GM18502 (cell line): Measurements from ENCODE around the gene SKIC3.

ENCODE experiments used
- ATAC-seq: cut with Tn5 transposase; IDR thresholded peaks from one replicate; pipeline ENCODE4 v1.9.1; 2021; ENCODE audit warnings: mild to moderate bottlenecking; ENCODE audit not compliant: unreplicated experiment, poor library complexity

The SKIC3 gene

DNA sequence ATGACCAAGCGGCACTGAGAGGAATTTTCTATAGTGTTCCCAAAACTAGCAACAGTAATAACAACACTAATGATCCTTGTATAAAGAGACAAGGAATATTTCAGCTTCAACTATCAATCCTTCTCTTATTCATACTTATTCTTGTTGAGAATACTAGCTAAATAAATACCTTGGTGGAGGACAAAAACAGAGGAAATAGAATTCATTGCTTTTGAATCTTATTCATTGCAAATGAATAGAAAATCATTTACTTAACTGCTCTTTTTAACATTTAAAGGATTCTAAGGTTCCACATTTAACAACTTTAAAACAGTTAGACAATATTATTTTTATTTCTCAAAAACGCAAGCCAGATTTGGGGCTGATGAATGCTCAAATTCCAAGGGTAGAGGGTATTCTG, 22.4 kb downstream of the SKIC3 start:
- no peak for ATAC-seq

DNA sequence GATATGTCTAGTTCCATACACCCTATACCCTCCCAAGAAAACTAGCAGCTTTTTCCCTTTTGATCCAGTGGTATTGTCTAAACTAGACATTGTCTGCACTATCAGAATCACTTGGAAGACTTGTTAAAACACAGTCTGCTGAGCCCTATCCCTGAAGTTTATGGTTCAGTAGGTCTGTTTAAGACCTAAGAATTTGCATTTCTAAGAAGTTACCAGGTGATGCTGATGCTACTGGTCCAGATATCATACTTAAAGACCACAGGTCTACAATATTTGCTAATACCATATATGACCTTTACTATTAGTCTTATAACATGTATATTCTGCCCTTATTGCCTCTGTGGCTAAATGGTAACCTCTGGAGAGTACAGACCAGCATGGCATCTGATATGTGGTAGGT, 23.3 kb downstream of the SKIC3 start:
- no peak for ATAC-seq

DNA sequence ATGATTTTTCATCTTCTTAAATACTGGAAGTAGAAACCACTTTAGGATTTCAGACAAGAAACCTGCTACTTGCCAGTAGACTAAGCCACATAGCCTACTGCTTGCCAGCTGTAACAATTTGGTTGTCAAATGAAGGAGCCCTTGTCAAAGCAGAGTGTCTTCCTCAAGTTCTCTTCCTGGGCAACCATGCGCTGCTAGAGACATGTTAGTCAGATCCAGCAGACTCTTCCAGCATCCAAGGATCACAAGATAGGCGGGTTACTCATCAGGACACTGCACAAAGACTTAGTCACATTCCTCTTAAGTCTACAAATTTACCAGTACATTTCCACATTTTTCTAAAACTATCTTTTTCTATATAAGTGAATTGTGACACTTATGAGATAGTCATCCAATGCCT, 24.4 kb downstream of the SKIC3 start:
- ATAC-seq: no peak

DNA sequence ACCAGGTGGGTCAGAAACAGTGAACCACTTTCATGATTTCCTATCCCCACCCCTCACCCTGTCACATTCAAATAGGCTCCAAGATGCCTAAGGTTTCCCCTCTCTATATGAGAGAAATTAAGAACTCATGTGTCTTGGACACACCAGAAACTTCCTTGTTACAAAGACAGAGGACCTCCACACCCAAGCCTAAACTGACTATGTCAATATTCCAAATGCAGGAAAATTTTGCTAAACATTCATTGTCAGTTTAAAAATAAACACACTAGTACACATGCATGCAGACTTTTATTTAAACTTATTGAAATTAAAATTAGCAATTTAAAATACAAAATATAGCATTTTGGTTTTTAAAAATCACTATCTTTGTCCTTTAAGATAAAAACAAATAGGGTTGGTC, 26.2 kb downstream of the SKIC3 start:
- ATAC-seq: no peak

DNA sequence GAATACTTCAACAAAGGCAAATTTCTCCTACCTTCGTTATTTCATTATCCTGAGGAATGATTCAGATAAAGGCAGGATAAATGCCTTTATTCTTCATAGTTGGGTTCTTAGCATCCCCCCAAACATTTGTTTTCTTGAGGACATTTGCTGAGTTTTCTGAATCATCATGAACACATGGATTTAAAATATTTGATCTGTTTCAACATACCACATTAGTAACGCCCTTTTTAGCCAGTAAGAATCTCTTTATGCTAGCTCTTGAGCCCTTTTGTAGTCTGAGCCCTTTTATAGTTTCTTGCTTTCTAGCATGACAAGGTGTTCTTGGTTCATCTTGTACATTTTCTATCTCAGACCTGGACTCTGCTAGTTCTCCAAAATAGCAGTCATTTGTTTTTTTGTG, 27.9 kb downstream of the SKIC3 start:
- no peak for ATAC-seq

DNA sequence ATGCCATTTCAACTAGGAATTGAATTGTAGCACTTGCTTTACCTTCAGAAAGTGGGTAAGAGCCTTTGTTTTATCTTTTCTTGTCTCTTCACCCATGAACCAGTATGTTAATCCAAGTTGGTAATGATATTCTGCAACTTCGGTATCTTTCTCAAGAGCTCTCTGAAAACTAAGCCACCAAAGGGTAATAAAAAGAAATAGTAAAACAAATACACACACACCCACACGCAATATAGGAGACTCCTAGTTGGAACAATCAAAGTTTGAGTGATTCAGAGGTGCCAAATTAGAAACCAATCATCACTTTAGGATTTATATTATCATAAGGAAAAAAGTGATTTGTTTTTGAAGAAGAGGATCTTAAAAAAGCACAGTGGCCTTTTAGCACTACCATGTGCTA, 30.4 kb downstream of the SKIC3 start:
- ATAC-seq: no peak

DNA sequence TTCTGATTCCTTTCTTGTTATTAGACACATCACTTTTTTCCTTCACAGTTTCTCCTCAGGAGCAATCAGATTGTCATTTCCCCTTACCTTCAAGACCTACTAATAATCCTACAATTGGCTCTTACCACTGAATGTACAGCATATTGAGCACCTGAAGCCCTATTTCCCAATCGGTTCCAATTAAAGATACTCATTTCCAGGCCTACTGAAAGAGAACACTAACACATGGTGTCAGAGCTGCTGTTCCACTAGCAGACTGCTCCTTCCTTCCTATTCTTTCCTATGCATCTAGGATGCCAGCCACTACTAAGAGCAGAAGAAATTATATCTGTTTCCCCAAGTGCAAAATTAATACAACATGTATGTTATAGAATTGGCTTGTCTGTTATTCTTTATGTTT, 34.6 kb downstream of the SKIC3 start:
- ATAC-seq: no peak

DNA sequence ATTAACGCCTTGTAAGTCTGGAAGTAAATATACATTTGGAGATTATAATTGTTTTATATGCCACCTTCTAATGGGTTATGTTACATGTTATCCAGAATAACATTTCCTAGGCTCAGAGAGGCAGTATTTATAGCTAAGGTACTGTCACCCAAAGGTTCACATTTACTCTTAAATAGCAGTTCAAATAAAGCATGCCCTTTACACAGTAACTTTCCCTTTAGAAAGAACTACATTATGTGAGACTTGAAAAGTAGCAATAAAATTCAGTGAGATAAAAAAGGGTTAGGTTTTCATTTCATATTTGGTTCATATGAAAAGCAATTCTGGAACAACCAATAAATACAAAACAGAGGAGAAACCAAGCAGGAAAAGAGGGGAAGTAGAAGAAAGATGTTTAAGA, 35.1 kb downstream of the SKIC3 start:
- ATAC-seq: no peak

DNA sequence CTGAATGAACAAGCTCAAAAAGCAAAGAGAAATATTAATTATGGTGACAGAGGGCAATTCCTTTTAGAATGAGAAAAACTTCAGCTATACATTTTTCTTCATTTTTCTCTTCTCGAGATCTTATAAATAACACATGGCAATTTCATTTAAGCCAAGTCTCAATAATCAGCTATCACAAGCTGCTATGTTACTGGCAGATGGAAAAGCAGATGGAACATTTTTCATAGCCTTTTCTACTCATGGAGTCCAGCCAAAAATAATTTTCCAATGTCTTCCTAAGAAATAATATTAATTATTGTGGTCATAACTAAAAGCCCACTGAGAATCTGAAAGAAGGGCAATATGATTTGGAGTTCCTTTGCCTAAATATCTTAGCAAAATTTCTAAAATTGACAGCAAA, 35.6 kb downstream of the SKIC3 start:
- no peak for ATAC-seq

DNA sequence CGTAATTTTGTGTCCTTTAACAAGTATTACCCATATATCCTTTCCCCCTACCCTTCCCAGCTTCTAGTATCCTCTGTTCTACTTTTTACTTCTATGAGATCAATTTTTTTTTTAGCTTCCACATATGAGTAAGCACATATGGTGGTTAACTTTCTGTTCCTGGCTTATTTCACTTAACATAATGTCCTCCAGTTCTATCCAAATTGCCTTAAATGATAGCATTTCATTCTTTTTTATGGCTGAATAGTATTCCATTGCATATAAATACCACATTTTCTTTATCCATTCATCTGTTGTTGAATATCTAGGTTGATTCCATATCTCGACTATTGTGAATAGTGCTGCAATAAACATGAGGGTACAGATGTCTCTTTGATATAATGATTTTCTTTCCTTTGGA, 36.4 kb downstream of the SKIC3 start:
- ATAC-seq: no peak

DNA sequence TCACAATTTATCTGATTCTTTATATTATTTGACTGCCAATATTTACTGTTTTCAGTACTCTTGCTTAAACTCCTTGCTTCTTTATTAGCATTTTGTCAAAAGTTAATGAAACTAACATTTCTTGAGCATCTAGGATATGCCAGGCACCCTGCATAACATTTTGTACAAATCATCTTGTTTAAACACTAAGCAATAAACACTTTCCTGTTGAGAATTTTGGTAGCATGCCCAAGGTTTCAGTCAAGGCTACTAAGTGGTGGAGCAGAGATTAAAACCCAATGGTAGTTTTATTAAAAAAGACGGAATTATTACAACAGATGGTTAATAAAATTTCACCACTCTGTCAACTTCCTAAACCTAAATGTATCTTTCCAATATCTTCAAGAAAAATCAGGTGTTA, 43.2 kb downstream of the SKIC3 start:
- no peak for ATAC-seq

DNA sequence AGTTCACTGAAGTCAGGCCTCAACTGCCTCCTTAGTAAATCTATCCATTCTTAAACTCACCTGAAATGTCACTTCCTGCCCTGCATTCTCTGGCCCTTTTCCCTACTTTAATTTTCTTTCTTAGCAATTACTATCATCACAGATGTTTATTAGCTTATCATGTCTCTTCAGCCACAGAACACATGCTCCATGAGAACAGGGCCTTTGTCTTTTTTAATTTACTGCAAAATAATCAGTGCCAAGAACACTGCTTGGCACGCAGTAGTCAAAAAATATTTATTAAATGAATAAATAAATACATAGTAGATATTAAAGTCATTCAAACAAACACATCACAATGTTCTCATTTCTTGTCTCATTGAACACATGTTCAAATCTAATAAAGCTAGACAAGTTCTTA, 46.2 kb downstream of the SKIC3 start:
- ATAC-seq: no peak
